HG03280 (cell line): Measurements from ENCODE around the gene TNK1.

ENCODE experiments used
- ATAC-seq: cut with Tn5 transposase; IDR thresholded peaks from one replicate; pipeline ENCODE4 v1.9.1; 2021; ENCODE audit warnings: mild to moderate bottlenecking, moderate library complexity; ENCODE audit not compliant: unreplicated experiment

Gene TNK1

DNA sequence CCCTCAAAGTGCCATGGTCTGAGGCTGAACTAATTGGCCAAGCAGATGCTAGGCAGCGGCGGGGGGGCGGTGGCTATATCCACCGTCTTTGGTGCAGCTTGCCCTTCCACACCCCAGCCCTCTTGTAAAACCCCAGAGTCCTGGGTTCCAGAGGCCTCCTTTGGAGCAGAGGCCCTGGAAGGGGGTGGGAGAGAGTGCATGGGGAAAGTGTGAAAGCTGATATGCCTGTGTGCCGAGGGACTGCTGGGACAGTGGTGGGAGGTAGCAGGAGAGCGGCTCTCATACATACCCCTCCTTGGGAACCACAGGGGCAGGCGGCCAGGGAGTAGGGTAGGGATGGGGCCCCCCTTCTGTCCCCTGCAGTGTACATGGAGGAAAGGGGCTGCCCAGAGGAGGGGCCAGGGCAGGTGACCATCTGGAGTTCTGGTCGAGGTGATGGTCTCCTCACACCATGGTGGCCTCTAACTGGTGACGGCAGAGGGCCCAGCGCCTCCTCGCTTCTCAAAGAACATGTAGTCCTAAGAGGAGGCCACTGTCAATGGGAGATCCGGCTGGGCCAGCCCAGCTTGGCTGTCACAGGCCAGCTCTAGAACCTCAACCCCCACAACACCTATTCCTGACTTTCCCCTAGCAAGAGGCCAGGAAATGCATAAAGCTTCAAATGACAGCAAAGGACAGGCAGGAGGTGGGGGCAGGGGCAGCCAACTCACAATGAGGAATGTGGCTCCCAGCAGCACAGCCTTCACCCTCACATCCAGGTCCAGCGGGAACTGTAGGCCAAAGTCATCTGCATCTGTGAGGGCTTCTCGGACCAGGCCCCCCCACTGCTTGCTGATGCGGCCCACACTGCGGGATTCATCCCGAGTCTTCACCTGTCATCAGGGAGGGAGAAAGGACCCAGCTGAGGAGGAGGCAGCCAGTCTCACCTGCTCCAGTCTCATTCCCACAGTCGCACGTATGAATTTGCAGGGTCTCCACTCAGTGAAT is 9.3 kb downstream of the TNK1 start:
- no peak for ATAC-seq

DNA sequence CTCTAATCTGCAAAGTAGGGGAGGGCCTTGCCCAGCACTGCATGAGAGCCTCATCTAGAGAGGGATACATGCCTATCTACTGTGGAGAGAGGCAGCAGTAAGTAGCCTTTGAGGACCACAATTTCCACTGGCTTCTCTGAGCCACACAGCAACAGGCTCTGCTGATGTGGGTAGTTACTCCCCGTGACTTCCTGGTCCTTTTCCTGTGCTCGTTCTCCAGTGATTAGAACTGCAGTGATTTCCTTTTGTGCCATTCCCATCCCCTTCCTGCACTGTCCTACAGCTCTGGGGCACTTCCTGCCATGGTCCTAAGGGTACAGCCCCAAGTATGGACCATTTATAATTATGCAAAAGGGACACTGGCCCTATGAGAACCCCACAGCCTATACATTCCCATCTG is 10.4 kb downstream of the TNK1 start:
- ATAC-seq, result no peak

DNA sequence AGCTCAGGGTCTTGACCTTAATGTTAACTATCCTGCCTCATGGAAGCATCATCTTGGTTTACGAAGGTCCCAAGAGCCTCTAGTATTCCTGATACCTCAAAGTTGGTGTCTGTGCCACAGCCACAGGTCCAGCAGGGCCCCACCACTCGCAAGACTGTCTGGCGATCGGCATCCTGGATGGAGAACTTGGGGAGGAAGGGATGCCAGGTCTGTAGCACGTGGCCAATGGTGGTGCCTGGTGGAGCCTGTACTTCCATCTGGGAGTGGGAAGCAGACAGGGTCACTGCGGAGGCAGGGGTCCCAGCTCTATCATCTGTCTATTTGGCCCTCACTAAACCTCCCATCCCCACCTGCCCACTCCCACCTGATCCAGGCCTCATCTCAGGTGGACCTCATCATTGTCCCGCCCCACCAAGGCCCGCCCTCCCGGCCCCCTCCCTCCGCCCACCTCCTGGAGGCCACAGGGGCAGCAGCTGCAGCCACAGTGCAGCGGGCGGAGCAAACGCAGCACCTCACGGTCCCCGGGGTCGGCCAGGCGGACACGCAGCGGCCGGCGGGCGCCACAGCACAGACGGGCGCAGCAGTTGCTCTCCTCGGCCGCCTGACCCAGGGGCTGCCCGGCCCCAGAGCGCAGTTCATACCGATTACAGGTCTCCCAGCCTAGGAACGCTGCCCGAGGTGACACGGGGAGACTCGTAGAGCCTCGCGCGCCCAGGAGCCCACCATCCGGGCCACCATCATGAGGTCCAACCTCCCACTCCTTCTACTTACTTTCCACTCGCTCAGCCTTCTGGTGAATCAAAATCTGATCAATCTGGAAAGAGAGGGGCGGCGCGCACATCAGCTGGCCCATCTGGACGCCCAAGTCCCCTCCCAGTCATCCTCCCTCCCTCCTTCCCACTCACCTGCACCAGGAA is 12.1 kb downstream of the TNK1 start:
- no peak for ATAC-seq

DNA sequence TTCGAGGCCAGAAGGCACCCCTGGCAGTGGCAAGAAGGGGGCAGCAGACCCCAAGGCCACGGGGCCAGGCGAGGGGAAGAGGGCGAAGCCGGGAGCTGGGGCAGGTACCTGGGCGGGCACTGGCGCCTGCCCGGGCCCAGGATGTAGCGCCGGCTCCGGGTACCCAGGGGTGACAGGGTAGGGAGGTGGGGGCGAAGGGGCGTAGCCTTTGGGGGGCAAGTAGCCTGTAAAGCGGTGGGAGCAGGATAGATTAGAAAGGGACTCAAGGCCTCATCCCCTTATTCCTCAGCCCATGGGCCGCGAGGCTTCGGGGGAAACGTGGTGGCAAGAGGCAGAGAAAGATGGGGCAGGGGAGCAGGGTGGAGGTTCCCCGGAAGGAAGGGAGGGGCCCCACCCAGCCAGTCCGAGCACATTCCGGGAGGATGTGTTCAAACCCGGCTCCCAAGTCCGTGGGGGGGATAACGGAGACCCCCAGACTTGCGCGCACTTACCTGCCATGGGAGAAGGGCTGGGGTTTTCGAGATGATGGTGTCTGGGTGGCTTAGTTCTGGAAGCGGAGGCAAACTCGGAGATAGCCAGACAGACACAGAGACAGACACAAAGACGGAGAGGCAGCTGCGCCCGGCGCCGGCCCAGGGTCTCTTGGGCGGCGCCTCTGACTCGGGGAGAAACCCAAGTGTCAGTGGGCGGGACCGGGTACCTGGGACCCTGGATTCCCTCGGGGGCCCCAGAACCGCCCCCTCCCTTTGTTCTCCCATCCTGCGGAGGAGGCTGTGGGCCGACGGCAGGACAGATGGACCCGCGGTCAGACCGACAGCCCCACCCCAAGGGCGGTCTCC is 12.9 kb downstream of the TNK1 start:
- peak; percentile 38 for ATAC-seq

DNA sequence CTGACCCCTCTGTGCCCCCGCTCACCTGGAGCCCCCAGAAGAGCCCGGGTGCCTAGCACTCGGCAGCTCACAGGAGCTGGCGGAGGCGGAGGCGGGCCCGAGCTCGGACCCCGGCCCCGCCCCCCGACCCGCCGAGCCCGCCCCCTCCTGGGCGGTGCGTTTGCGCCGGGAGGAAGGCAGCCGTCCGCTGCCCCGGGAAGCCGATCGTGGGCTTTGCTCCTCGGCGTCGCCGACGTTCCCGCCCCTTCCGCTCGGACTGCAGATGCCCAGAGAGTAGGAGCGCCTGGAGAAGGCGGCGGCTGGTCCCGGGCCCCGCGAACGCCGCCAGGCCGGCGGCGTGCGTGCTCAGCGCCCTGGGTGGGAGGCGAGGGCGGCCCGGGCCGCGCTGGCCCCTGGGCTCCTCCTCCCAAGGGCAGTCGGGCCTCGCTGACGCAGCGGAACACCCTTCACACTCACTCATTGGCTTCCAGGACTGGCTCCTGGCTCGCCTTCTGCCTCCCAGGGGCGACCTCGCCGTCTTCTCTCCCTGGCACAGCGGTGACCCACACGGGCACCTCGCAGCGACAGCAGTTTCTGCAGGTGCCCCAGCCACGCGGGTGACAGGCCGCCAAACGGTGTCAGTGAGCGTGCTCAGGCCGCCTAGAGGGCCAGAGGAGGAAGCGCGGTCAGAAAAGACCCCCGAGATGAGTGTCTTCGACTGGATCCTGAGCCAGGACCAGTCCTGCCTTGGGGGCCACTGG is 13.7 kb downstream of the TNK1 start, which contains the start of gene PLSCR3:
PLSCR3 (minus strand) TSS at position 74 of the 740 bp plus-strand sequence. CDS start 415 bp downstream, outside the sequence.
- peak; percentile 79 for ATAC-seq

DNA sequence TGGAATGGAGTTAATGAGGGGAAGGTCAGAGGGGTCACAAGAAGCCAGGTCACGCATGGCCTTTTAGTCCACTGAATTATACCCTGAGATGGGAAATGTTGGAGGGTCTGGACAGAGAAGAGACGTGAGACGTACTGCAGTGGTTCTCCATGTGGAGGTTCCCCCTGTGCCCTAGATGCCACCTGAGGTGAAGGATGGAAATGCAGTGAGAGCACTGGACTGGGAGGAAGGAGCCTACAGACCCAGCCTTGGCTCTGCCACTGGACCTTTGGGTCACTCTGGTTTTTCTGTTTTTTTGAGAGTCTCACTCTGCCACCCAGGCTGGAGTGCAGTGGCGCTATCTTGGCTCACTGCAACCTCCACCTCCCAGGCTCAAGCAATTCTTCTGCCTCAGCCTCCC is 15.3 kb downstream of the TNK1 start:
- no peak for ATAC-seq

DNA sequence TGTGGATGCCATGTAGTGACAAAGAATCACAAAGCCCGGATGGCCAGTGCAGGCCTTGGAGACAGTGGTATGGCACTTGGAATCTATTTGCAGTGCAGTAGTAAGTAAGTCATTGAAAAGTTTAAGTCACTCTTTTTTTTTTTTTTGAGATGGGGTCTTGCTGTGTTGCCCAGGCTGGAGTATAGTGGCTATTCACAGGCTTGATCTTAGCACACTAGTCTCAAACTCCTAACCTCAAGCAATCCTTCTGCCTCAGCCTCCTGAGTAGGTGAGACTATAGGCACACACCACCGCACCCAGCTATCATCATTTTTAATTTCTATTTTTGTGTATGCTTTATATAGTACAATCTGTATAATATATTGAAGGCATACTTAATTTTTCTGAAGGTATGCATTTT is 17.7 kb downstream of the TNK1 start:
- no peak for ATAC-seq

DNA sequence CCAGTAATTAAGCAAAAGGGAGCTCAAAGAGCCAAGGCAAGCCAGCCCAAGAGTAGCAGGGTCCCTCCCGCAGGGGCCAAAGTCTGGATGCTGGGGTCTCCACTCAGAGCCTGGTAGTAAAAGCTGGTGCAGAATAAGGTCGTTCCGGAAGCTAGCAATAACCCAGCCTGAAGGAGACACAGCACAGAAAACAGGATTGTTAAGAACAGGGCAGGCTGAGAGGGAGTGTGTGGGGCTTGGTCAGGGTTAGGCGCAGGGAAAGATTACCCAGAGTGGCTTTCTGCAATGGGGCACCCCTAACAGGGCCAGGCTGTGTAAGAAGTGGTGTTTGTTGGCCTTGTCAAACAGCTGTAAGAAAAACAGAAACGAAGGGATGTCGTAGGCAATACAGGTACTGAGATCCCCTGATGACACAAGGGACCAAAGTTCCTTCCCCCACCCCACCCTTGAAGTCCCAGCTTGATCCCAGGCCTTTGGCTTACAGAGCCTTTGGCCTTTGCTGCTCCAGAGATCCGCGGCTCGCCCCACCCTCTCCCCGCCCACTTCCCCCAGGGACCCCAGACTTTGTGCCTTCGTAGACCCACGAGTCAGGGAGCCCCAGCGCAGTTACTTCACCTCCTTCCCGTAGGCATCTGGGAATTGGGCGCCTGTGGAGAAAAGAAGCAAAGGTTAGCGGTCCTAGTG is 22.3 kb downstream of the TNK1 start:
- ATAC-seq, result no peak

DNA sequence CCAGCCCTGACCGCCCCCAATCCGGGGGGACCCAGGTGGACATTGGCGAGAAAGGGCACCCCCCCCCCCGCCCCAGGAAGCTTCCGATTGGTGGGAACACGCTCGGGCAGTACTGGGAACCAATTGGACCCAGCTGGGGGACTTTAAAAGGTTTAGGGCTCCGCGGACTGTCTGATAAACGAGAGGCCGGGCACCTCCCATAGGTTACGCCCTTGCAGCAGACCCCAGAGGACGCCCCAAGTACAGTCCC is 22.8 kb downstream of the TNK1 start:
- no peak for ATAC-seq

DNA sequence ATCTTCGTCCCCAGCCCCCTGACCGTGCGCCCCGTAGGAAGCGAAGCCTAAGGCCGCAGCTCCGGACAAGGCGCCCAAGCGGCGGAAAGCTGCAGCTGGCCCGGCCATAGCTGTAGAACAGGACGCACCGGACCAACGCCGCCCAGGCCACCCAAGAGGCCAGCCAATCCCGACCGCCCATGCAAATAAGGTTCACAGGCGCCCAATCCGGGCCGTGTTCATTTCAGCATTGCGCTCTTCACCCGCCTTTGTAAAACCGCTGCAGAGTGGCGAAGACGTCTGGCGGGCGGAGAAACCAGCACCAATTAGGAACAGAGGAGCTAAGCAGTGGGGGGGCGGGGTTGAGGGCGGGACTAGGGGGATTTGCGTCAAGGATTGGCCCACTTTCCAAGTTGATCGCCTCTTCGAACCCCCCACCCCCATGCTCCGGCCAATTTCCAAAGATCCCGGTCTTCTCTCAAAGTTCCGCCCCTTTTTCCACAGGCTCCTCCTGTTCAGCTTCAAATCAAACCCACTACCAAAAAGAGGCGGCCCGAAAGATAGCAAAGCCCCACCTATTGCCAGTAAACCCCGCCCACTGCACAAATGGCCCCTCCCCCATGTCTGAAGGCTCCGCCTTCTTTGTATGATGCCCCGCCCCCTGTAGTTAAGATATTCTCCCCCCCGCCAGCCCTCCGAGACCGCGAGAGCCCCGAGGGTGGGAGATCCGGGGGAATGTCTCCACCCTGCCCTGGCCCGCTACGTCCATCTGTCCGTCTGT is 23.3 kb downstream of the TNK1 start, which contains the start of gene TMEM256:
TMEM256 (minus strand) TSS at position 121 of the 760 bp plus-strand sequence; CDS start at position 108, 13 bp downstream.
- ATAC-seq, result peak; percentile 93

DNA sequence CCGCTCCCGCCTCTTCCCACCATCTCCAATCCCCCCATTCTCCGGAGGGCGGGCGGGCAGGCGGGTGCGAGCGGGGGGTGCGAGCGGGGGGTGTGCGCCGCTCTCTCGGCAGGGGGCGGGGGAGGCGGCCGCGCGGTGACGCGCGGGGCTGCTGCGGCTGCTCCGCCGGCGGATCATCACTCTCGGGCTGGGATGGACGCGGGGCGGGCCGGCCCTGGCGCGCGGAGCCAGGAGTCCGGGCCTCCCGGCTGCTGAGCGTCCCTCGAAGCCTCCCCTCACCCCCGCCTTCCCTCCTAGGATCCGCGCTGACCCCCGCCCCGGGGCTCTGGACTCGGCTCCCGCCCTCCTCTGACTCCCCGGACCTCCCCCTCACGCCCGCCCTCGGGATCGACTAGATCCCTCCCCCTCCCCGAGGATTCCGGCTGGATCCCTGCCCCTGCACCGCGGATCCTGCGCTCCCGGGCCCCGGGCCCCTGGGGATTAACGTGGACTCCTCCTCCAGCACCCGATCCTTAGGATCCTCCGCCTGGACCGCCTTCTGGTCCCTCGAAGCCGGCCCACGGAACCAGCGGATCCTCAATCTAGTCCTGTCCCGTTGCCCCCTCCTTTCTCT is 24.0 kb downstream of the TNK1 start:
- ATAC-seq, result peak; percentile 22

DNA sequence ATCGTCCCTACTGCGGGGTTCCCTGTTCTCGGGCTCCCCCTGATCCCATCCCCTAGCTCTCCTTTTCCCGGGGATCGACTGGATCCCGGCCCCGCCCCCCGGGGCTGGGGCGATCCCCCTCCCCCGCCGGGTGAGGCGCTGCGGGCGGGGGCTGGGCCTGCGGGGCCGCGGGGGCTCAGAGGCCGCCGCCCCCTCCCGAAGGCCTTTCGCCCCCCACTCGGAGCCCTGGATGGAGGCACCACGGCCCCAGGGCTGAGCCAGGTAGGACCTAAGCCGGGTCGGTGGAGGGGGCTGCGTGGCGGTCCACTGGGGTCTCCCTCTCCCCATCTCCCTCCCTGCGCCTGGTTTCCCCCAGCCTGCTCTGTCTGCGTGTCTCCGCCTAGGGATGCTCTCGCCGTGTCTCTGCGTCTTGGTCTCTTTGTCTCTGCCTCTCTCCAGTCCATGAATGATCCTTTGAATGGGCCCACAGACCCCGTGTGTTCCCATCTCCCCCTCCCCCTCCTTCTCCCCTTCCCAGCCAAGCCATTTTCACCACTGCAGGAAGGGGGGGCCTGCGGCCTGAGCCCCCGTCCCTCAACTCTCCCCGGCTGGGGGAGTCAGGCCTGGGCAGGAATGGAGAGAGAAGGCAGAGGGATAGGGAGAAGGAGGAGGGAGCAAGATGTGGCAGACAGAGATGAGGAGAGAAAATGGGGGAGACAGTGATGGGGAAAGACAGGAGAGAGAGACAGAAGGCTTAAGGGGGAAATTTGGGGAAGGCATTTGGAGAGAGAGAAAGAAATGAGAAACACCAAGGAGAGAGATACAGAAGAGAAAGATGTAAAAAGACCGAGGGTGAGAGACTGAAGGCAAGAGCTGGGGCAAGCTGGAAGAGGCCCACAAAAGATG is 24.7 kb downstream of the TNK1 start:
- no peak for ATAC-seq

DNA sequence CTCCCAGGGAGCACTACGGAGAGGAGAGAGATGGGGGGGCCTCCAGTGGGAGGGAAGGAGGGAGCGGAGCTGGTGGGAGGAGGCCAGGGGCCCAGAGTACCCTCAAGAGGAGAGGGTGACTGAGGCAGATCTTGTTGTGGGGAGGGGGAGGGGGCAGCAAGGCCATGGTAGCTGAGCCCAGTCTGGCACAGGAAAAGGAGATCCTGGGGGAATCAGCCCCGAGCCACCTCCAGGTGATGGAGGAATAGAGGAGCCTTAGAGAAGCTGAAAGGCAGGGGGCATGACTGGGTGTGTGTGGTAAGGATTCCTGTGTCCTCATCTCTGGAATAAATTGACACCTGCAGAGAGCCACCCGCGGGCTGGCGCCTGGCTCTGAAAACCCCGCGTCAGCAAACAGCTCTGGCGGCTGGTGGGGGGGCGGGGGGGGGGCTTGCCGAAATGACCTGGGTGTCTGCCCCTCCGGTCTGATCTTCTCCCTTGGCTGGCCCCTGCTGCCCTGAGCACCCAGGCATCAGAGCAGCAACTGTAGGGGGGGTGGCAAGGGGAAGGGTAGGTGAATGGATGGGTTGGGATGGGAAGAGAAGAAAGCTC is 25.4 kb downstream of the TNK1 start:
- ATAC-seq, result no peak

DNA sequence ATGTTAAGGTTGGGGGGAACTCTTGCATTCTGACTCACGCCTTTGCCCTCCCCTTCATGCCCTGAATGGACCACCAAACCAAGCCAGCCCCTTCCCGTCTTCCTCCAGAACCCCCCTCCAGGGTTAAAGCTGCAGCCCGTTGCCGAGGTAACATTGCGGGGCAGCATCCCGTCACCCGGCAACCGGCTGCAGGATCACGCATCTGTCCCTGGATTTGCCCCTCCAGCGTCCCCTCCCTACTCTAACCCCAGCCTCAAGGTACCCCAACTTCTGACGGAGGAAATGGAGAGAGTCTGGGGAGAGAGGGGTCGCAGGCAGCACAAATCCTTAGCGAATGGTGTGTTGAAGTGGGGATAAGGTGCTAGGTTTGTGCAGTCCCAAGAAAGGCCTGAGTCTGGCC is 26.2 kb downstream of the TNK1 start:
- ATAC-seq, result no peak

DNA sequence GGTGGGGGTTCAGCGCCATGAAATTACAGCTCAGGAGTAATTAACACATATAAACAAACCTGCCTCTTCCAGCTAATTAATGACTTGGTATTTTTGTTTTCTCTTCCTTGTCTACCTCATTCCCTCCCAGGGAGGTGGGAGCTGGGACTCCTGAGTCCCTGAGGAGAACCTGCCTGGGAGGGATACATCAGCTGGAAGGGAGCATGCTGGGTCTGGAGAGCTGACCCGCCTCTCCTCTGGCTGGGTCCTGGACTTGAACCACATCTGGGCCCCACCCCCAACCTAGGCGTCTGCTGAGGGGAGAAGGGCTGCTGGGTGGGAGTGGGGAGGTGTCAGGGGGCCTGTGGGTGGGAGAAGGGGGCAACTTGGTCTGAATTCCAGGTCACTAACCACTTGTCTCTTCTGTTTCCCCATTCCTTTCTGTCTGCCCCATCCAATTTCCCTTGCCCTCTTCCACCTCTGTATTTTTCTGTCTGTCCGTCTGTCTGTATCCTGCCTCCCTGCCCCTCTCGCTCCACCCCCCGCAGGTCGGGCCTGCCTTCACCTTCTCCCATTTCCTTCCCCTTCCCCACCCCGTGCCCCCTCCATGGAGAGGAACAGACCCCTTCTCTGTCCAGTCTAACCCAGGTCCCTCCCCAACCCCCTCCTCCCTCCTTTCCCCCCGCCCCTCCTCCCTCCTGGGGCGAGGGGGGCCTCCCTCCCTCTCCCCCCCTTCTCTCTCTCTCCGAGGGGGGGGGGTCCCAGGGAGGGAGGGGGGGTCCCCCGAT is 26.8 kb downstream of the TNK1 start, which contains the start of gene NLGN2:
NLGN2 (plus strand) TSS at position 361 of the 767 bp plus-strand sequence. CDS start 411 bp downstream, outside the sequence.
- no peak for ATAC-seq

DNA sequence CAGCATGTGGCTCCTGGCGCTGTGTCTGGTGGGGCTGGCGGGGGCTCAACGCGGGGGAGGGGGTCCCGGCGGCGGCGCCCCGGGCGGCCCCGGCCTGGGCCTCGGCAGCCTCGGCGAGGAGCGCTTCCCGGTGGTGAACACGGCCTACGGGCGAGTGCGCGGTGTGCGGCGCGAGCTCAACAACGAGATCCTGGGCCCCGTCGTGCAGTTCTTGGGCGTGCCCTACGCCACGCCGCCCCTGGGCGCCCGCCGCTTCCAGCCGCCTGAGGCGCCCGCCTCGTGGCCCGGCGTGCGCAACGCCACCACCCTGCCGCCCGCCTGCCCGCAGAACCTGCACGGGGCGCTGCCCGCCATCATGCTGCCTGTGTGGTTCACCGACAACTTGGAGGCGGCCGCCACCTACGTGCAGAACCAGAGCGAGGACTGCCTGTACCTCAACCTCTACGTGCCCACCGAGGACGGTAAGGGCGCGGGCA is 27.4 kb downstream of the TNK1 start:
- no peak for ATAC-seq
